ENCODE measurements around the gene TAS2R42.

DNA sequence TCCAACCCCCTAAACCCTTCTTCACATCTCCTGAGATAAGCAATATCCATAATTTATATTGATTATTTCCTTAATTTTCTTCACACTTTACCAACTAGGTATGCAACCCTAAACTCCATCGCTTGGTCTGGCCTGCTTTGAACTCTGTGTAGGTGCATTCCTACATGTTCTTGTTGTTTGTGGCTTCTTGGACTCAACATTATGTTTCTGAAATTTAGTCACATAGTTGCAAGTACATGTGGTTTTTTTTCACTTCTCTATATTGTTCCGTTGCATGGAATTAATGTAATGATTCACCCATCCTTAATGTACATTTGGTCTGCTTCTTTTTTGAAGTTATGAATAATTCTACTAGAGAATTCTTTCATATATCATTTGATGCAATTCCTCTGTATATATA lies 50.7 kb downstream of the TAS2R42 start:
- TF ChIP-seq, protein P1, sequence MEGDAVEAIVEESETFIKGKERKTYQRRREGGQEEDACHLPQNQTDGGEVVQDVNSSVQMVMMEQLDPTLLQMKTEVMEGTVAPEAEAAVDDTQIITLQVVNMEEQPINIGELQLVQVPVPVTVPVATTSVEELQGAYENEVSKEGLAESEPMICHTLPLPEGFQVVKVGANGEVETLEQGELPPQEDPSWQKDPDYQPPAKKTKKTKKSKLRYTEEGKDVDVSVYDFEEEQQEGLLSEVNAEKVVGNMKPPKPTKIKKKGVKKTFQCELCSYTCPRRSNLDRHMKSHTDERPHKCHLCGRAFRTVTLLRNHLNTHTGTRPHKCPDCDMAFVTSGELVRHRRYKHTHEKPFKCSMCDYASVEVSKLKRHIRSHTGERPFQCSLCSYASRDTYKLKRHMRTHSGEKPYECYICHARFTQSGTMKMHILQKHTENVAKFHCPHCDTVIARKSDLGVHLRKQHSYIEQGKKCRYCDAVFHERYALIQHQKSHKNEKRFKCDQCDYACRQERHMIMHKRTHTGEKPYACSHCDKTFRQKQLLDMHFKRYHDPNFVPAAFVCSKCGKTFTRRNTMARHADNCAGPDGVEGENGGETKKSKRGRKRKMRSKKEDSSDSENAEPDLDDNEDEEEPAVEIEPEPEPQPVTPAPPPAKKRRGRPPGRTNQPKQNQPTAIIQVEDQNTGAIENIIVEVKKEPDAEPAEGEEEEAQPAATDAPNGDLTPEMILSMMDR (IDR thresholded peaks at IDR 0.05), result no peak
- TF ChIP-seq POLR2A (IDR thresholded peaks at IDR 0.05), result no peak
